Common myeloid progenitor, CD34-positive (primary cell): ENCODE data around the gene CLEC1B.
"Not testable (repeated sequence)": the region's sequence is repeated elsewhere in the genome, so short reads cannot be mapped to it uniquely, and the experiment has no call there.

Experiments
- CTCF ChIA-PET: fragments of 350-600 bp; sonication (Branson Sonifier 250); formaldehyde crosslinking; loops from one replicate; lab custom pipeline; 2021; ENCODE audit warnings: antibody characterized with exemption; lab: Charles Lee
- POLR2A ChIA-PET: fragments of 350-600 bp; sonication (Branson Sonifier 250); formaldehyde crosslinking; loops from one replicate; lab custom pipeline; 2021; ENCODE audit warnings: antibody characterized with exemption; lab: Charles Lee
- DNase-seq, 3 donors: peaks; one replicate each; pipeline versions ENCODE4 v3.0.0 to v3.0.0-alpha.2; 2013
- H3K27ac ChIP-seq, 2 experiments: 1 replicate in 1 of 2; 2 replicates in 1 of 2; pipeline ENCODE4 v1.7.0; 2013; ENCODE audit warnings: inconsistent platforms in 2 of 2, low read length in 2 of 2, mild to moderate bottlenecking in 2 of 2, low read depth in 1 of 2, moderate library complexity in 1 of 2; ENCODE audit not compliant: severe bottlenecking in 2 of 2, insufficient read depth in 1 of 2, poor library complexity in 1 of 2
- H3K27me3 ChIP-seq, 5 experiments: replicated peaks in 2 of 5; 1 replicate in 3 of 5; 2 replicates in 2 of 5; pipeline versions ENCODE4 v1.6.1 to v1.7.0; 2013; ENCODE audit warnings: low read length in 4 of 5, mild to moderate bottlenecking in 2 of 5, moderate library complexity in 2 of 5, inconsistent platforms in 1 of 5; ENCODE audit not compliant: insufficient read depth in 5 of 5, control insufficient read depth in 4 of 5
- H3K36me3 ChIP-seq, 4 experiments: 1 replicate in 2 of 4; 2 replicates in 2 of 4; pipeline versions ENCODE4 v1.6.1 to v1.7.0; 2013; ENCODE audit warnings: low read length in 3 of 4, control low read depth in 1 of 4, mild to moderate bottlenecking in 1 of 4; ENCODE audit not compliant: control insufficient read depth in 4 of 4, insufficient read depth in 4 of 4
- H3K4me1 ChIP-seq, 4 experiments: 1 replicate in 3 of 4; 2 replicates in 1 of 4; pipeline versions ENCODE4 v1.6.1 to v1.7.1; 2013; ENCODE audit warnings: low read length in 3 of 4, mild to moderate bottlenecking in 3 of 4, control low read depth in 1 of 4, inconsistent platforms in 1 of 4, moderate library complexity in 1 of 4; ENCODE audit not compliant: control insufficient read depth in 4 of 4, insufficient read depth in 4 of 4; ENCODE audit errors: control extremely low read depth in 1 of 4
- H3K4me3 ChIP-seq, 7 experiments: 1 replicate in 4 of 7; 2 replicates in 3 of 7; pipeline versions ENCODE4 v1.5.1 to v1.7.0; 2013; ENCODE audit warnings: mild to moderate bottlenecking in 7 of 7, low read length in 6 of 7, moderate library complexity in 6 of 7, inconsistent platforms in 2 of 7, low read depth in 2 of 7, control low read depth in 1 of 7; ENCODE audit not compliant: insufficient read depth in 4 of 7, control insufficient read depth in 1 of 7; ENCODE audit errors: extremely low read depth in 1 of 7
- H3K9me3 ChIP-seq, 5 experiments: 1 replicate in 4 of 5; 2 replicates in 1 of 5; pipeline versions ENCODE4 v1.6.1 to v1.7.1; 2013; ENCODE audit warnings: low read length in 4 of 5, mild to moderate bottlenecking in 2 of 5, inconsistent platforms in 1 of 5, low read depth in 1 of 5, moderate library complexity in 1 of 5; ENCODE audit not compliant: control insufficient read depth in 4 of 5, insufficient read depth in 2 of 5; ENCODE audit errors: control extremely low read depth in 1 of 5
- WGBS: methylation state at CpG from one replicate; pipeline ENCODE4 v1.1.5; 2013; ENCODE audit not compliant: insufficient coverage; 5-methylcytosine and 5-hydroxymethylcytosine counted together

The CLEC1B gene

GRCh38 chr12:10030446-10030845, 31.5 kb upstream of the CLEC1B start, which contains the start of gene CLEC9A:
TSS of gene CLEC9A (plus strand) at chr12:10030682. CDS start at chr12:10052688, 22,006 bp downstream.
- ChIA-PET POLR2A (interaction anchor here (0.5 kb wide), 1 partner anchor 193 kb away, joined by 3 read pairs; no protein-coding TSS in a partner anchor), CTCF (interaction anchor here (1.0 to 5.7 kb wide), 4 partner anchors 103 to 281 kb away, joined by 3 to 24 read pairs (median 4); no protein-coding TSS in a partner anchor)
- WGBS: 98% methylated on average over 11 of the region's 14 CpGs
- no peak within 1 kb of the TSS for H3K4me3 ChIP-seq
- H3K9me3 ChIP-seq: no peaks in the 10 kb centered on the region
- H3K27ac ChIP-seq: no peak within 1 kb of the TSS
- no peak for DNase-seq
- no peaks in the 10 kb centered on the region for H3K36me3 ChIP-seq
- H3K27me3 ChIP-seq: no peaks in the 10 kb centered on the region
- H3K4me1 ChIP-seq: peaks cover 0 to 21% (median 4%) of the 10 kb centered on the region in 4 experiments

DNA sequence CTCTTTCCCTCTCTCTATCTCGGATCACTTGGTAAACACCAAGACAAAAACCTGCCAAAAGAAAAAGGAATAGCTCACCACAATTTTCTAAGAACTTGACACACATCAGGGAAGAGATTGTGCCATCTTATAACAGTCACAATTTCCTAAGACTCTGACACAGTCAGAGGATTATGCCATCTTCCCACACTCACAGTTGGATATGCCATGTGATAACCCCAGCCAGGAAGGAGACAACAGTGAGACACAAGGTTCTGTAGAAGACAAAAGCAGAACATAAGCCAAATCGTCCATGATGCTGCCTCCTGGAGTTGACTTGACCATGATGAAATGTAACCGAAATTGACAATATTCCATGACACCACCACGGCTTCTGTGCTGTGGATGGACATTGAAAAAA, 28.8 kb upstream of the CLEC1B start:
- ChIA-PET POLR2A (no interaction called here), CTCF (interaction anchor here (0.7 to 5.7 kb wide), 3 partner anchors 18 to 112 kb away, joined by 3 to 24 read pairs (median 5); no protein-coding TSS in a partner anchor)
- Histone ChIP-seq H3K4me3 (no peak overlapping the region), H3K27me3 (no peaks in the 10 kb centered on the region), H3K9me3 (no peaks in the 10 kb centered on the region), H3K4me1 (peaks cover 0 to 17% (median 3%) of the 10 kb centered on the region in 4 experiments), H3K36me3 (no peaks in the 10 kb centered on the region), H3K27ac (no peak overlapping the region)
- WGBS: 20% methylated on average over 1 of the region's 4 CpGs
- DNase-seq: peak in 2 of 3 donors; percentile 57 to 63

- H3K9me3 ChIP-seq: no peaks in the 10 kb centered on the region
- 54% methylated on average over 2 of the region's 3 CpGs for WGBS
- H3K27ac ChIP-seq: no peak overlapping the region
- H3K36me3 ChIP-seq: no peaks in the 10 kb centered on the region
- no peak for DNase-seq
- H3K4me1 ChIP-seq: peaks cover 0 to 17% (median 3%) of the 10 kb centered on the region in 4 experiments
- ChIA-PET POLR2A (no interaction called here), CTCF (interaction anchor here (0.7 to 5.7 kb wide), 3 partner anchors 18 to 113 kb away, joined by 3 to 24 read pairs (median 5); no protein-coding TSS in a partner anchor)
- H3K4me3 ChIP-seq: no peak overlapping the region
- H3K27me3 ChIP-seq: no peaks in the 10 kb centered on the region
Measured at GRCh38 chr12:10027311-10027710, 28.4 kb upstream of the CLEC1B start.

GRCh38 chr12:10026666-10027065, 27.7 kb upstream of the CLEC1B start:
- H3K36me3 ChIP-seq, DNase-seq, H3K27ac ChIP-seq, H3K9me3 ChIP-seq, H3K4me3 ChIP-seq, H3K27me3 ChIP-seq: not testable (repeated sequence)
- ChIA-PET POLR2A (interaction anchor here (0.6 kb wide), 1 partner anchor 16 kb away, joined by 3 read pairs; no protein-coding TSS in a partner anchor), CTCF (interaction anchor here (1.5 kb wide), 1 partner anchor 16 kb away, joined by 3 read pairs; the partner anchor contains the start of gene CLEC12B)
- 100% methylated on average over 2 of the region's 4 CpGs for WGBS
- peaks cover 0 to 15% (median 3%) of the 10 kb centered on the region in 4 experiments for H3K4me1 ChIP-seq

- DNase-seq: peak in 2 of 3 donors; percentile 18 to 23
- WGBS: 100% methylated on average over 1 of the region's 3 CpGs
- H3K4me3 ChIP-seq: no peak overlapping the region
- POLR2A ChIA-PET: no interaction called here
- H3K27ac ChIP-seq: no peak overlapping the region
- H3K4me1 ChIP-seq: peaks cover 0 to 6% (median 3%) of the 10 kb centered on the region in 4 experiments
- H3K27me3 ChIP-seq: no peaks in the 10 kb centered on the region
- no peaks in the 10 kb centered on the region for H3K9me3 ChIP-seq
- CTCF ChIA-PET: interaction anchor here (1.1 to 1.2 kb wide), 3 partner anchors 44 to 115 kb away, joined by 3 read pairs; no protein-coding TSS in a partner anchor
- H3K36me3 ChIP-seq: no peaks in the 10 kb centered on the region
Measured at GRCh38 chr12:10025236-10025635, 26.3 kb upstream of the CLEC1B start.

GRCh38 chr12:10021342-10021741, 22.4 kb upstream of the CLEC1B start:
- Histone ChIP-seq H3K9me3 (peaks cover 0 to 2% (median 0%) of the 10 kb centered on the region in 5 experiments), H3K36me3 (no peaks in the 10 kb centered on the region), H3K27ac (no peak overlapping the region), H3K27me3 (no peaks in the 10 kb centered on the region), H3K4me3 (no peak overlapping the region), H3K4me1 (peaks cover 0 to 22% (median 19%) of the 10 kb centered on the region in 4 experiments)
- 97% methylated on average over 3 of the region's 3 CpGs for WGBS
- ChIA-PET POLR2A (no interaction called here), CTCF (interaction anchor here (1.4 kb wide), 1 partner anchor 21 kb away, joined by 3 read pairs; no protein-coding TSS in a partner anchor)
- DNase-seq: no peak

DNA sequence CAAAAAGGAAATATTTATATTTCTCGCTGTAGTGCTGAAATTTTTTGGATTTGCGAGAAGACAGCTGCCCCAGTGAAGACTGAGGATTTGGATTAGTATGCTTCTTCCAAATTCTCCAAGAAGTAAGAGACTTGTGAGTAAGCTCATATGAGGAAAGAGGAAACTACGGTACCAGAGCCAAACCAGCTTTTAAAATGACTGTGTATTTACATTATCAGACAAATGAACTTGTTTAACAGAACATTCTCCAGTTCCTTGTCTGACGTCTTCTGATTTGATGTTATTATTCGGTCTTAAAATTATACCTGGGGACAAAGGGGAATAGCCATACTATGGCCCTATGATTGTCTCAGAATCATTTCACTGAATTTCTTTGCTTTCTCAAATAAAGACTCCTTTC, 19.5 kb upstream of the CLEC1B start:
- no peaks in the 10 kb centered on the region for H3K36me3 ChIP-seq
- WGBS: 67% methylated on average over 3 of the region's 5 CpGs
- DNase-seq: peak in 2 of 3 donors; percentile 61 to 70
- H3K9me3 ChIP-seq: peaks cover 0 to 2% (median 0%) of the 10 kb centered on the region in 5 experiments
- CTCF ChIA-PET: interaction anchor here (0.8 to 1.4 kb wide), 5 partner anchors 8 to 268 kb away, joined by 3 to 6 read pairs (median 4); partner anchors contain the start of gene CLEC12B
- POLR2A ChIA-PET: no interaction called here
- no peaks in the 10 kb centered on the region for H3K27me3 ChIP-seq
- H3K4me1 ChIP-seq: peaks cover 0 to 25% (median 19%) of the 10 kb centered on the region in 4 experiments
- H3K27ac ChIP-seq: peak overlapping the region in 1 of 2 experiments; percentile 15
- H3K4me3 ChIP-seq: peak overlapping the region in 1 of 7 experiments; percentile 24
